KMS-11 (cell line): Measurements from ENCODE around the gene SELENOO.

ENCODE experiments used
- H2AFZ ChIP-seq: fragments of 200-600 bp; sonication (generic); 2 replicates; pipeline ENCODE4 v1.6.1; 2016; ENCODE audit warnings: antibody characterized with exemption, mixed run types, low read depth
- H3K27ac ChIP-seq: fragments of 200-600 bp; sonication (generic); 2 replicates; pipeline ENCODE4 v1.6.1; 2016; ENCODE audit warnings: mild to moderate bottlenecking, mixed run types
- H3K27me3 ChIP-seq: fragments of 200-600 bp; sonication (generic); 2 replicates; pipeline ENCODE4 v1.6.1; 2017; ENCODE audit warnings: mild to moderate bottlenecking, low read depth, mixed run types, moderate library complexity; ENCODE audit not compliant: insufficient read depth
- H3K36me3 ChIP-seq: fragments of 200-600 bp; sonication (generic); 2 replicates; pipeline ENCODE4 v1.6.1; 2017; ENCODE audit warnings: mild to moderate bottlenecking, mixed run types; ENCODE audit not compliant: insufficient read depth
- H3K4me1 ChIP-seq: fragments of 200-600 bp; sonication (generic); 2 replicates; pipeline ENCODE4 v1.6.1; 2016; ENCODE audit warnings: mild to moderate bottlenecking, low read depth, mixed run types; ENCODE audit not compliant: poor library complexity, severe bottlenecking
- H3K4me2 ChIP-seq: fragments of 200-600 bp; sonication (generic); 2 replicates; pipeline ENCODE4 v1.7.0; 2016; ENCODE audit warnings: mild to moderate bottlenecking, mixed run types
- H3K4me3 ChIP-seq: fragments of 200-600 bp; sonication (generic); IDR thresholded peaks from 2 replicates; pipeline ENCODE4 v1.6.1; 2017; ENCODE audit warnings: low read depth, low read length, mixed read lengths; ENCODE audit not compliant: insufficient read depth
- H3K79me2 ChIP-seq: fragments of 200-600 bp; sonication (generic); 2 replicates; pipeline ENCODE4 v1.6.1; 2016; ENCODE audit warnings: low read depth, mixed run types; ENCODE audit not compliant: insufficient read depth
- H3K9ac ChIP-seq: fragments of 200-600 bp; sonication (generic); 2 replicates; pipeline ENCODE4 v1.6.1; 2016; ENCODE audit warnings: mild to moderate bottlenecking, mixed run types
- H4K20me1 ChIP-seq: fragments of 200-600 bp; sonication (generic); 2 replicates; pipeline ENCODE4 v1.6.1; 2016; ENCODE audit warnings: mild to moderate bottlenecking, mixed run types; ENCODE audit not compliant: insufficient read depth
- TF ChIP-seq, protein P1 (sequence below): fragments of 200-600 bp; sonication (generic); conservative IDR thresholded peaks from 2 replicates; pipeline ENCODE4 v1.6.1; 2017; ENCODE audit warnings: low read depth, mild to moderate bottlenecking, antibody characterized with exemption, low read length, moderate library complexity, mixed read lengths

The SELENOO gene

DNA sequence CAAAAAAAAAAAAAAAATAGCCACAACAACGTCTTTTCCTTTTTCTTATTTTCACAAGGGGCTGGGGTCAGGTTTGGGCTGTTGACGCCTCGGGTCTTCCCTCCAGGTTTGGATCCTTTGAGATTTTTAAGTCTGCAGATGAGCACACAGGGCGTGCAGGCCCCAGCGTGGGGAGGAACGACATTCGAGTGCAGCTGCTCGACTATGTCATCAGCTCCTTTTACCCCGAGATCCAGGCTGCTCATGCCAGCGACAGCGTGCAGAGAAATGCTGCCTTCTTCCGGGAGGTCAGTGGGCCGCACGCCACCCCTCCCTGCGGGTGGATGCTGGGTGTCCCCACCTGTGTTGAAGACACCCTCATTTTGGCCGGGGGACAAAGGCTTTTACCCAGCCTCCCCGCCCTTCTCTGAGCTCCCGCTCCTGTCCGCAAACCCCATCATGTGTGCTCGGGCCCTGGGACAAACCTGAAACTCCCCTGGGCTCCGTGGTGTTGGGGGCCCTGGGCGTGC lies 7.7 kb downstream of the SELENOO start:
- Histone ChIP-seq H3K9ac (no peak overlapping the region), H3K4me3 (no peak overlapping the region), H3K36me3 (no peaks in the 10 kb centered on the region), H3K4me2 (no peak overlapping the region), H3K27me3 (no peaks in the 10 kb centered on the region), H4K20me1 (no peaks in the 10 kb centered on the region), H3K79me2 (no peaks in the 10 kb centered on the region), H3K4me1 (no peaks in the 10 kb centered on the region), H3K27ac (no peak overlapping the region), H2AFZ (no peak overlapping the region)
- TF ChIP-seq, protein P1, sequence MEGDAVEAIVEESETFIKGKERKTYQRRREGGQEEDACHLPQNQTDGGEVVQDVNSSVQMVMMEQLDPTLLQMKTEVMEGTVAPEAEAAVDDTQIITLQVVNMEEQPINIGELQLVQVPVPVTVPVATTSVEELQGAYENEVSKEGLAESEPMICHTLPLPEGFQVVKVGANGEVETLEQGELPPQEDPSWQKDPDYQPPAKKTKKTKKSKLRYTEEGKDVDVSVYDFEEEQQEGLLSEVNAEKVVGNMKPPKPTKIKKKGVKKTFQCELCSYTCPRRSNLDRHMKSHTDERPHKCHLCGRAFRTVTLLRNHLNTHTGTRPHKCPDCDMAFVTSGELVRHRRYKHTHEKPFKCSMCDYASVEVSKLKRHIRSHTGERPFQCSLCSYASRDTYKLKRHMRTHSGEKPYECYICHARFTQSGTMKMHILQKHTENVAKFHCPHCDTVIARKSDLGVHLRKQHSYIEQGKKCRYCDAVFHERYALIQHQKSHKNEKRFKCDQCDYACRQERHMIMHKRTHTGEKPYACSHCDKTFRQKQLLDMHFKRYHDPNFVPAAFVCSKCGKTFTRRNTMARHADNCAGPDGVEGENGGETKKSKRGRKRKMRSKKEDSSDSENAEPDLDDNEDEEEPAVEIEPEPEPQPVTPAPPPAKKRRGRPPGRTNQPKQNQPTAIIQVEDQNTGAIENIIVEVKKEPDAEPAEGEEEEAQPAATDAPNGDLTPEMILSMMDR, result no peak

DNA sequence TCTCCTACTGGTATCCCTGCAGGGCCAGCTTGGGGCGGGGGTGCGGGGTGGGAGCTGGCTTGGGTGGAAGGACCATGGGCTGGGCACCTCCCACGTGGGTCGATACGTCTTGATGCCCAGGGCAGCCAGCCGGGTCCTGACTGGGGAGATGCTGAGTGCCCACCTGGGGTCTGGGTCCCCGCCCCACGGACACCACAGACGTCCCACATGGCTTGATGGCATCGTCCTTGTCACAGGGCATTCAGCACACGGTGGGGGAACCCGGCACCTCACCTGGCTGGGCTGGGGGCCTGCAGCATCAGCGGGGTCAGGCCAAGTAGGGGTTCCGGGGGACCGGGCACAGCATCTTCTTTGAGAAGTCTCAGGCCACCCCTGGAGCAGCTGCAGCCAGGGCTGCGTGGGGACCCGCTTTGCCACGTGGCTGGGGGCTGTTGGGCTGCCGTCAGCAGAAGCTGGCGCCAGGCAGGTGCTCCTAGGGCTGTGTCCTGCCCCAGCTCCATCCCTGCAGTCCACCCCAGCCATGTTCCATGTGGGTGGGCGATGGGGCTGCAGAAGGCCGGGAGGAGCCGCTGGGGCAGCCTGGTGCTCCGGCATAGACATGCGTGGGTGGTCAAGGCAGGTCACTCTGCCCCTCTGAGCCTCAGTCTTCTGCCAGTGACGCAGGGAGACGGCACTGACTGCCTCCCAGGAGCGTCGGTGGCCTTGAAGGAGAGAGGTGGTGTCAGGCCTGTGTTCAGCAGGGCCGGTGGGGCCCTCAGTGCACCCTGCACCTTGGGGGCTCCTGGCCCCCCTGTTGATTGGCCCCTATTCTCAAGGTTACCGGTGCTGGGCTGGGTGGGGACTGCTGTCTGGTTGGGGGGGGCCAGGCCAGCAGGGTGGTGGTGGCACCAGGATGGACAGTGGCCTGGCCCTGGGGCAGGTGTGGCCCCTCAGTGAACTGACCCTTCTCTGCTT lies 8.4 kb downstream of the SELENOO start:
- Histone ChIP-seq H3K9ac (no peak overlapping the region), H3K4me2 (no peak overlapping the region), H3K4me1 (no peaks in the 10 kb centered on the region), H3K79me2 (no peaks in the 10 kb centered on the region), H4K20me1 (no peaks in the 10 kb centered on the region), H3K27ac (no peak overlapping the region), H3K27me3 (no peaks in the 10 kb centered on the region), H3K4me3 (no peak overlapping the region), H3K36me3 (no peaks in the 10 kb centered on the region), H2AFZ (no peak overlapping the region)
- TF ChIP-seq, protein P1, result no peak

DNA sequence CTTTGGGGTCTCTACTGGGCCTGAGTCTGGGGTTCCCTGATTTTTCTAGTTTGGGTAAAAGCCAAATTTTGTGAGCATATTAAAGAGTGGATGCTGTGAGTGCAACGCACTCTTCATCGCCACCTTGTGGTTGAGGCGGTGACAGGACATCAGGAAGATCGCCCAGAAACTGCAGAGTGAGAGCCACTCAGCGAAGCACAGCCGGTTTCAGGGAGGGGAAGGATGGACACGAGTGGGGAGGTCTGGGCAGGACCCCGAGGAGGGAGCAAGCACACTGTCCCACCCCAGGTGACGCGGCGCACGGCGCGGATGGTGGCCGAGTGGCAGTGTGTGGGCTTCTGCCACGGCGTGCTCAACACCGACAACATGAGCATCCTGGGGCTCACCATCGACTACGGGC lies 9.1 kb downstream of the SELENOO start:
- no peak overlapping the region for H2AFZ ChIP-seq
- no peak overlapping the region for H3K4me2 ChIP-seq
- TF ChIP-seq, protein P1, result peak; percentile 78
- H3K9ac ChIP-seq, result no peak overlapping the region
- H3K4me1 ChIP-seq, result no peaks in the 10 kb centered on the region
- no peaks in the 10 kb centered on the region for H4K20me1 ChIP-seq
- no peaks in the 10 kb centered on the region for H3K36me3 ChIP-seq
- H3K4me3 ChIP-seq, result no peak overlapping the region
- no peaks in the 10 kb centered on the region for H3K79me2 ChIP-seq
- H3K27ac ChIP-seq, result no peak overlapping the region
- no peaks in the 10 kb centered on the region for H3K27me3 ChIP-seq

DNA sequence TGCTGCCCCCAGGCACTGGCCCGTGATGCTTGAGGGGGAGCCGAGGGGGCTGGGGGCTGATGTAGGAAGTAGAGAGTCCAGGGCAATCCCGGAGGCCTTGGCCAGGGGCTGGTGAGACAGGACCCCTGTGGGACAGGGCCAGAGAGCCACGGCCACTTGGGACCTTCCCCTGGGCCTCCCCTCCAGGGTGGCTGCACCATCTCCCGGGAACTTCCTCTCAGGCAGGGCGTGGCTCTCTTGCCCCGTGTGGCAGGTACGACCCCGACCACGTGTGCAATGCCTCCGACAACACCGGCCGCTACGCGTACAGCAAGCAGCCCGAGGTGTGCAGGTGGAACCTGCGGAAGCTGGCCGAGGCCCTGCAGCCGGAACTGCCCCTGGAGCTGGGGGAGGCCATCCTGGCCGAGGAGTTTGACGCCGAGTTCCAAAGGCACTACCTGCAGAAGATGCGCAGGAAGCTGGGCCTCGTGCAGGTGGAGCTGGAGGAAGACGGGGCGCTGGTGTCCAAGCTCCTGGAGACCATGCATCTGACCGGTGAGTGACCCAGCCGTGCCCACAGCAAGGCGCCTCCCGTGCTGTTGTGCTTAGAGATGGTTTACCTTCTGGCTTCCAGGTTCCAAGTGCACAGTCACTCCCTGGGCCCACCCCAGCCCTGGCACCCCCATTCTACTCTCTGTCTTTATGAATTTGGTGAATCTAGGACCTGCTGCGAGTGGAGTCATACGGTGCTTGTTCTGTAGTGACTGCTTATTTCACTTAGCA lies 9.7 kb downstream of the SELENOO start:
- H3K27me3 ChIP-seq, result no peaks in the 10 kb centered on the region
- H3K36me3 ChIP-seq, result no peaks in the 10 kb centered on the region
- TF ChIP-seq, protein P1, result no peak
- H3K27ac ChIP-seq, result no peak overlapping the region
- H3K4me3 ChIP-seq, result no peak overlapping the region
- H3K79me2 ChIP-seq, result no peaks in the 10 kb centered on the region
- H4K20me1 ChIP-seq, result no peaks in the 10 kb centered on the region
- H3K4me1 ChIP-seq, result no peaks in the 10 kb centered on the region
- no peak overlapping the region for H3K4me2 ChIP-seq
- H2AFZ ChIP-seq, result no peak overlapping the region
- H3K9ac ChIP-seq, result no peak overlapping the region
